HG03175 (cell line): ENCODE results near the gene ELOVL2.
"Not testable (repeated sequence)": the region's sequence is repeated elsewhere in the genome, so short reads cannot be mapped to it uniquely, and the experiment has no call there.

ENCODE experiments used
- ATAC-seq: cut with Tn5 transposase; IDR thresholded peaks from one replicate; pipeline ENCODE4 v1.9.1; 2021; ENCODE audit warnings: mild to moderate bottlenecking, moderate library complexity; ENCODE audit not compliant: unreplicated experiment

Gene ELOVL2

GRCh38 chr6:11043961-11044711 lies at the start of gene ELOVL2:
ELOVL2 (minus strand) TSS chr6:11044305; CDS start chr6:11044230, 75 bp downstream.
- ATAC-seq: no peak

- ATAC-seq: peak; percentile 19
Measured at GRCh38 chr6:11093376-11093625, 49.2 kb upstream of the ELOVL2 start.

GRCh38 chr6:11092668-11093375 lies 48.7 kb upstream of the ELOVL2 start:
- peak; percentile 34 for ATAC-seq

GRCh38 chr6:11091141-11091540 lies 47.0 kb upstream of the ELOVL2 start:
- not testable (repeated sequence) for ATAC-seq

GRCh38 chr6:11089695-11090094 lies 45.6 kb upstream of the ELOVL2 start:
- no peak for ATAC-seq

GRCh38 chr6:11087141-11087812 lies 43.2 kb upstream of the ELOVL2 start:
- ATAC-seq: not testable (repeated sequence)

- ATAC-seq: no peak
Measured at GRCh38 chr6:11085758-11086435, 41.8 kb upstream of the ELOVL2 start.

GRCh38 chr6:11083956-11084355 lies 39.9 kb upstream of the ELOVL2 start:
- no peak for ATAC-seq

- ATAC-seq: no peak
Measured at GRCh38 chr6:11083491-11083890, 39.4 kb upstream of the ELOVL2 start.

- ATAC-seq: no peak
Measured at GRCh38 chr6:11080296-11080695, 36.2 kb upstream of the ELOVL2 start.

GRCh38 chr6:11078266-11078665 lies 34.2 kb upstream of the ELOVL2 start:
- no peak for ATAC-seq

- ATAC-seq: no peak
Measured at GRCh38 chr6:11076540-11076939, 32.4 kb upstream of the ELOVL2 start.

- no peak for ATAC-seq
Measured at GRCh38 chr6:11072101-11072500, 28.0 kb upstream of the ELOVL2 start.

- ATAC-seq: no peak
Measured at GRCh38 chr6:11069760-11070159, 25.7 kb upstream of the ELOVL2 start.

- no peak for ATAC-seq
Measured at GRCh38 chr6:11067348-11067747, 23.2 kb upstream of the ELOVL2 start.

- ATAC-seq: no peak
Measured at GRCh38 chr6:11066505-11067347, 22.6 kb upstream of the ELOVL2 start.

GRCh38 chr6:11065436-11066202 lies 21.5 kb upstream of the ELOVL2 start:
- ATAC-seq: no peak

- no peak for ATAC-seq
Measured at GRCh38 chr6:11064836-11065235, 20.7 kb upstream of the ELOVL2 start.

- no peak for ATAC-seq
Measured at GRCh38 chr6:11062715-11063114, 18.6 kb upstream of the ELOVL2 start.

GRCh38 chr6:11062083-11062482 lies 18.0 kb upstream of the ELOVL2 start:
- ATAC-seq: no peak
